Loucy (cell line): ENCODE data around the gene TSPAN33.
"Not testable (repeated sequence)": the region's sequence is repeated elsewhere in the genome, so short reads cannot be mapped to it uniquely, and the experiment has no call there.

ENCODE experiments used
- H2AFZ ChIP-seq: fragments of 200-600 bp; sonication (generic); 2 replicates; pipeline ENCODE4 v1.6.0; 2016; ENCODE audit warnings: antibody characterized with exemption, mild to moderate bottlenecking, low read length, moderate library complexity
- H3F3A ChIP-seq: fragments of 200-600 bp; 2 replicates; pipeline ENCODE4 v1.6.0; 2016; ENCODE audit warnings: antibody characterized with exemption, low read depth, mild to moderate bottlenecking
- H3K27me3 ChIP-seq: fragments of 200-600 bp; sonication (generic); 2 replicates; pipeline ENCODE4 v1.6.1; 2014; ENCODE audit warnings: low read length, mild to moderate bottlenecking; ENCODE audit not compliant: insufficient read depth, poor library complexity, severe bottlenecking
- H3K36me3 ChIP-seq: fragments of 200-600 bp; sonication (generic); 2 replicates; pipeline ENCODE4 v1.6.1; 2016; ENCODE audit warnings: low read length; ENCODE audit not compliant: insufficient read depth
- H3K4me1 ChIP-seq: fragments of 200-600 bp; sonication (generic); 2 replicates; pipeline ENCODE4 v1.5.1; 2014; ENCODE audit warnings: low read length, mild to moderate bottlenecking; ENCODE audit not compliant: insufficient read depth, poor library complexity, severe bottlenecking
- H3K4me2 ChIP-seq: fragments of 200-600 bp; sonication (generic); 2 replicates; pipeline ENCODE4 v1.6.0; 2014; ENCODE audit warnings: antibody characterized with exemption, low read length, low read depth, mild to moderate bottlenecking; ENCODE audit not compliant: poor library complexity, severe bottlenecking
- H3K4me3 ChIP-seq: fragments of 200-600 bp; sonication (generic); 2 replicates; pipeline ENCODE4 v1.5.1; 2014; ENCODE audit warnings: low read length, mild to moderate bottlenecking, mixed read lengths; ENCODE audit not compliant: poor library complexity, severe bottlenecking
- H3K79me2 ChIP-seq: fragments of 200-600 bp; sonication (generic); 2 replicates; pipeline ENCODE4 v1.6.1; 2014; ENCODE audit warnings: low read length; ENCODE audit not compliant: insufficient read depth
- H3K9ac ChIP-seq: fragments of 200-600 bp; sonication (generic); 2 replicates; pipeline ENCODE4 v1.6.0; 2014; ENCODE audit warnings: mild to moderate bottlenecking, low read depth, low read length, moderate library complexity; ENCODE audit not compliant: poor library complexity, severe bottlenecking
- H3K9me2 ChIP-seq: fragments of 200-600 bp; sonication (generic); replicated peaks from 2 replicates; pipeline ENCODE4 v1.6.1; 2016; ENCODE audit warnings: low read depth, low read length, mixed read lengths
- H3K9me3 ChIP-seq: fragments of 200-600 bp; sonication (generic); 2 replicates; pipeline ENCODE4 v1.6.1; 2014; ENCODE audit warnings: mild to moderate bottlenecking, antibody characterized with exemption, low read length, low read depth; ENCODE audit not compliant: insufficient read depth
- H4K20me1 ChIP-seq: fragments of 200-600 bp; sonication (generic); 2 replicates; pipeline ENCODE4 v1.6.0; 2014; ENCODE audit warnings: antibody characterized with exemption, low read length, mild to moderate bottlenecking; ENCODE audit not compliant: insufficient read depth, poor library complexity, severe bottlenecking
- CTCF ChIP-seq: fragments of 200-600 bp; sonication (generic); conservative IDR thresholded peaks from 2 replicates; pipeline ENCODE4 v1.5.1; 2014; ENCODE audit warnings: mild to moderate bottlenecking, antibody characterized with exemption, low read length
- EZH2phosphoT487 ChIP-seq: fragments of 200-600 bp; IDR thresholded peaks from 2 replicates; pipeline ENCODE4 v1.6.1; 2018; ENCODE audit warnings: antibody characterized with exemption, mild to moderate bottlenecking, moderate library complexity, borderline replicate concordance

TSPAN33 gene

GRCh38 chr7:129115676-129116075 is 28.8 kb upstream of the TSPAN33 start:
- no peaks in the 10 kb centered on the region for H3K27me3 ChIP-seq
- no peak for TF ChIP-seq EZH2phosphoT487
- no peak for TF ChIP-seq CTCF
- no peaks in the 10 kb centered on the region for H3K79me2 ChIP-seq
- no peak overlapping the region for H3K9ac ChIP-seq
- no peaks in the 10 kb centered on the region for H3F3A ChIP-seq
- peaks cover 2% of the 10 kb centered on the region for H3K4me1 ChIP-seq
- H4K20me1 ChIP-seq = no peaks in the 10 kb centered on the region
- no peaks in the 10 kb centered on the region; the same call in 1 of the 2 replicates for H3K9me3 ChIP-seq
- H3K9me2 ChIP-seq = no peaks in the 10 kb centered on the region
- H3K4me2 ChIP-seq = no peak overlapping the region
- H2AFZ ChIP-seq = no peak overlapping the region
- H3K36me3 ChIP-seq = no peaks in the 10 kb centered on the region
- H3K4me3 ChIP-seq = no peak overlapping the region

GRCh38 chr7:129118182-129118581 is 26.3 kb upstream of the TSPAN33 start:
- Histone ChIP-seq H3K36me3 (no peaks in the 10 kb centered on the region), H3K27me3 (no peaks in the 10 kb centered on the region), H3K4me2 (no peak overlapping the region), H3K79me2 (no peaks in the 10 kb centered on the region), H3F3A (no peaks in the 10 kb centered on the region), H3K4me3 (no peak overlapping the region), H4K20me1 (no peaks in the 10 kb centered on the region), H3K4me1 (no peaks in the 10 kb centered on the region), H3K9me3 (no peaks in the 10 kb centered on the region; the same call in 1 of the 2 replicates), H3K9ac (no peak overlapping the region), H3K9me2 (no peaks in the 10 kb centered on the region), H2AFZ (no peak overlapping the region)
- TF ChIP-seq EZH2phosphoT487 = no peak
- TF ChIP-seq CTCF = no peak

GRCh38 chr7:129118976-129119375 is 25.5 kb upstream of the TSPAN33 start:
- no peak overlapping the region for H3K9ac ChIP-seq
- no peaks in the 10 kb centered on the region for H3F3A ChIP-seq
- H3K79me2 ChIP-seq = no peaks in the 10 kb centered on the region
- H2AFZ ChIP-seq = no peak overlapping the region
- H3K4me2 ChIP-seq = no peak overlapping the region
- no peaks in the 10 kb centered on the region for H3K9me2 ChIP-seq
- no peaks in the 10 kb centered on the region for H3K36me3 ChIP-seq
- no peaks in the 10 kb centered on the region for H3K27me3 ChIP-seq
- TF ChIP-seq EZH2phosphoT487 = no peak
- no peak for TF ChIP-seq CTCF
- H3K4me3 ChIP-seq = no peak overlapping the region
- H4K20me1 ChIP-seq = no peaks in the 10 kb centered on the region
- no peaks in the 10 kb centered on the region; the same call in 1 of the 2 replicates for H3K9me3 ChIP-seq
- no peaks in the 10 kb centered on the region for H3K4me1 ChIP-seq

- not testable (repeated sequence) for H4K20me1 ChIP-seq, H3K36me3 ChIP-seq, H3K4me2 ChIP-seq, H2AFZ ChIP-seq, H3K9ac ChIP-seq, H3K9me3 ChIP-seq, H3K4me3 ChIP-seq, H3K79me2 ChIP-seq, H3F3A ChIP-seq, H3K9me2 ChIP-seq, H3K4me1 ChIP-seq, H3K27me3 ChIP-seq
Measured at GRCh38 chr7:129121501-129122077, 22.9 kb upstream of the TSPAN33 start.
